Activated gamma-delta T cell (primary cell): Measurements from ENCODE around the gene URAD.
"Not testable (repeated sequence)": the region's sequence is repeated elsewhere in the genome, so short reads cannot be mapped to it uniquely, and the experiment has no call there.

Source experiments
- DNase-seq: peaks from one replicate; lab custom pipeline; 2025; lab: John Stamatoyannopoulos, UW

URAD gene

GRCh38 chr13:27970382-27971235, 17.9 kb downstream of the URAD start:
- no peak for DNase-seq

- DNase-seq = no peak
These were observed 18.6 kb downstream of the URAD start for GRCh38 chr13:27969866-27970229.

GRCh38 chr13:27969082-27969865, 19.2 kb downstream of the URAD start, which contains the start of gene CDX2:
TSS of gene CDX2 (minus strand) at chr13:27969315. CDS start at chr13:27969006, 309 bp downstream.
- DNase-seq = no peak

- no peak for DNase-seq
These were observed 20.0 kb downstream of the URAD start for GRCh38 chr13:27968316-27969081.

- no peak for DNase-seq
These were observed 20.7 kb downstream of the URAD start for GRCh38 chr13:27967736-27968315.

- DNase-seq = no peak
These were observed 21.2 kb downstream of the URAD start for GRCh38 chr13:27967203-27967735.

- DNase-seq = no peak
These were observed 21.8 kb downstream of the URAD start for GRCh38 chr13:27966641-27967202.

GRCh38 chr13:27965740-27966640, 22.5 kb downstream of the URAD start:
- no peak for DNase-seq

- no peak for DNase-seq
These were observed 23.2 kb downstream of the URAD start for GRCh38 chr13:27965343-27965739.

- no peak for DNase-seq
These were observed 23.7 kb downstream of the URAD start for GRCh38 chr13:27964741-27965323.

GRCh38 chr13:27964206-27964605, 24.3 kb downstream of the URAD start:
- not testable (repeated sequence) for DNase-seq

GRCh38 chr13:27963491-27963890, 25.0 kb downstream of the URAD start:
- no peak for DNase-seq

- DNase-seq = no peak
These were observed 25.5 kb downstream of the URAD start for GRCh38 chr13:27962982-27963381.

- DNase-seq = no peak
These were observed 26.2 kb downstream of the URAD start for GRCh38 chr13:27962128-27962841.

- no peak for DNase-seq
These were observed 27.0 kb downstream of the URAD start for GRCh38 chr13:27961227-27962085.

- DNase-seq = no peak
These were observed 27.9 kb downstream of the URAD start for GRCh38 chr13:27960362-27961226.

- DNase-seq = no peak
These were observed 28.5 kb downstream of the URAD start for GRCh38 chr13:27959976-27960361.
